ENCODE results near the gene PRDM16. TPM values are rescaled to one million over a fixed set of nuclear protein-coding genes. Genes with fewer than 3 reads are reported as not detected.

Gene PRDM16
- total and polyA plus RNA-seq, 2 of the 4 experiments (the other 2 are of a cell fraction): 0.02 TPM; not detected in 1

DNA sequence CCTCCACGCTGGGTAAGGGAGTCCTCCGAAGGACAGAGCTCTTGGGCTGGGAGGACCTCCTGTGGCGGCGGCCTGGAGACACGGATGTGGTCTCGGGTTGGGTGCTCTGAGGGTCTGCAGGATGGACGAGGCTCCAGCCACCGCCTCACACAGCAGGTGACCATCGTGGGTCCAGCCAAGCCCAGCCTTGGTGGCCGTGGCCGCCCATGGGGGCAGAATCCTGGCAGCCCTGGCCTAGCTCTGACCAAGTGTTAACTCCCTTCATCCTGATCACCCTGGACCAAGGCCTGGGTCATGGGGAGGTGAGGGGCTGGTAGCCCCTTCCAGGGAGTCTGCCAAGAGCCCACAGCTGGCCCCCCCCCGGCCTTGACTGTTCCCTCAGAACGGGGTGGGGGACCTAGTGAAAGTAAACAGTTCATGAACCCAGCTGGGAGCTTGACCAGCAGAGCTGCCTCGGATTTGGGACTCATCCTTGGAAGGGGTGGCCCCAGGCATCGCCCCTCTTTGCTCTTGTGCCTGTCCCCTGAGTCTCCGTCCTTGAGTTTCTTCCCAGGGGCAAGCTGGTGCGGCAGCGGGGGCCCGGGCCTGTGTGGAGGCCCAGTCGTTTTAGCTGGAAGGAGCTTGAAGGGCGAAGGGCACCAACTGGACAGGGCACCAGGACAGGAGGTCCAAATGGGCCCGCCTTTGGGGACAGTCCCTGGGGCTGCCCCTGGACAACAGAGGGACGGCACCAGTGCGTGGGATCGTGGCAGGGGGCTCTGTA lies 403.3 kb downstream of the PRDM16 start:
- TF ChIP-seq CEBPB (IDR thresholded peaks at IDR 0.05; ENCODE audit: low read depth, low read length) (no peak), RFX5 (IDR thresholded peaks at IDR 0.05; ENCODE audit: low read depth, low read length) (no peak), RAD21 (IDR thresholded peaks at IDR 0.05; ENCODE audit: low read length) (no peak), BHLHE40 (IDR thresholded peaks at IDR 0.05; ENCODE audit: low read depth, low read length) (no peak), MAFK (IDR thresholded peaks at IDR 0.05; ENCODE audit: low read depth, low read length) (no peak), FOS (IDR thresholded peaks at IDR 0.05; ENCODE audit: low read depth, low read length) (no peak)
- TF ChIP-seq, protein P1, sequence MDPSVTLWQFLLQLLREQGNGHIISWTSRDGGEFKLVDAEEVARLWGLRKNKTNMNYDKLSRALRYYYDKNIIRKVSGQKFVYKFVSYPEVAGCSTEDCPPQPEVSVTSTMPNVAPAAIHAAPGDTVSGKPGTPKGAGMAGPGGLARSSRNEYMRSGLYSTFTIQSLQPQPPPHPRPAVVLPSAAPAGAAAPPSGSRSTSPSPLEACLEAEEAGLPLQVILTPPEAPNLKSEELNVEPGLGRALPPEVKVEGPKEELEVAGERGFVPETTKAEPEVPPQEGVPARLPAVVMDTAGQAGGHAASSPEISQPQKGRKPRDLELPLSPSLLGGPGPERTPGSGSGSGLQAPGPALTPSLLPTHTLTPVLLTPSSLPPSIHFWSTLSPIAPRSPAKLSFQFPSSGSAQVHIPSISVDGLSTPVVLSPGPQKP (IDR thresholded peaks at IDR 0.05; ENCODE audit: borderline replicate concordance, low read depth, low read length): no peak
- 69% methylated on average over 14 of the region's 25 CpGs; no CpG with 5 or more reads in 1 of the 2 experiments for WGBS, 2 experiments (ENCODE audit: extremely low coverage in 2 of 2, insufficient read length in 1 of 2)
- in situ Hi-C loops (cut with MboI; ENCODE audit: low sequenced_read_pairs): no loop called here

More for the DNA sequence above, 403.3 kb downstream of the PRDM16 start:
- peaks cover 11% of the 10 kb centered on the region for H3K4me1 ChIP-seq (ENCODE audit: control insufficient read depth, insufficient read depth, low read length)
- H2AFZ ChIP-seq (replicated peaks; ENCODE audit: low read length, poor library complexity): peak overlapping the region; percentile 12
- H2BK5ac ChIP-seq (ENCODE audit: low read depth, low read length, poor library complexity, severe bottlenecking): no peak overlapping the region
- no peaks in the 10 kb centered on the region for H3K79me1 ChIP-seq (ENCODE audit: low read depth in 1 of 2, low read length in 2 of 2)
- no peak overlapping the region for H4K5ac ChIP-seq (ENCODE audit: low read depth, low read length)
- no peak overlapping the region for H3K23ac ChIP-seq (ENCODE audit: low read depth, low read length)
- no peak overlapping the region for H2BK120ac ChIP-seq (ENCODE audit: low read depth, low read length)
- H3K4me3 ChIP-seq (ENCODE audit: insufficient read depth, low read depth, low read length): no peak overlapping the region
- H3K9me3 ChIP-seq (ENCODE audit: control insufficient read depth, insufficient read depth, low read length): no peaks in the 10 kb centered on the region
- no peaks in the 10 kb centered on the region for H3K36me3 ChIP-seq (ENCODE audit: control insufficient read depth, insufficient read depth, low read length)
- H2AK9ac ChIP-seq (replicated peaks; ENCODE audit: low read depth, low read length, poor library complexity): no peak overlapping the region
- no peak overlapping the region for H3K14ac ChIP-seq (replicated peaks; ENCODE audit: low read depth, low read length)
- no peak overlapping the region for H3K18ac ChIP-seq (ENCODE audit: low read depth, low read length)
- no peak overlapping the region for H3K4ac ChIP-seq (ENCODE audit: low read depth, low read length)
- H4K8ac ChIP-seq (ENCODE audit: low read depth in 2 of 2, low read length in 2 of 2): no peak overlapping the region
- H4K91ac ChIP-seq (ENCODE audit: insufficient read depth, low read depth, low read length): no peak overlapping the region
- no peak overlapping the region for H2AK5ac ChIP-seq (ENCODE audit: low read depth, low read length)
- intact Hi-C loops (cut with micrococcal nuclease): no loop called here
- ATAC-seq (ENCODE audit: low read depth) (no peak), DNase-seq (no peak)
- no peak overlapping the region for H3K56ac ChIP-seq (ENCODE audit: extremely low read depth, insufficient read depth, low read length)
- H3K27me3 ChIP-seq (ENCODE audit: control insufficient read depth, insufficient read depth, low read length): no peaks in the 10 kb centered on the region; the same call in 1 of the 2 replicates
- dilution Hi-C loops (cut with HindIII; ENCODE audit: low sequenced_read_pairs, unreplicated experiment): no loop called here
- H3K4me2 ChIP-seq (ENCODE audit: low read depth, low read length): no peak overlapping the region
- no peaks in the 10 kb centered on the region; the same call in 1 of the 2 replicates for H4K20me1 ChIP-seq (ENCODE audit: insufficient read depth, low read length)
- no peak overlapping the region for H2BK20ac ChIP-seq (ENCODE audit: low read depth, low read length)
- ChIA-PET POLR2A (ENCODE audit: unreplicated experiment) (no interaction called here), CTCF (interaction anchor here (0.8 to 2.4 kb wide), 4 partner anchors 8 to 147 kb away, joined by 3 to 12 read pairs (median 3); no protein-coding TSS in a partner anchor)
- H3K9ac ChIP-seq (ENCODE audit: low read depth, low read length): no peak overlapping the region
- H3K27ac ChIP-seq (ENCODE audit: insufficient read depth, low read length): no peak overlapping the region
- BruUV-seq (replicated peaks): no TSS peak
- H2BK15ac ChIP-seq (ENCODE audit: low read depth, low read length): no peak overlapping the region
- H3K9me1 ChIP-seq (ENCODE audit: insufficient read depth, low read length): peaks cover 3% of the 10 kb centered on the region; the same call in 1 of the 2 replicates
